Right lobe of liver (tissue), 4 donors: ENCODE data around the gene ATG101.

Source experiments
- POLR2A ChIP-seq: fragments of 450-650 bp; IDR thresholded peaks from one replicate; pipeline ENCODE4 v1.6.1; 2017; ENCODE audit warnings: antibody characterized with exemption, mild to moderate bottlenecking
- TF ChIP-seq, protein P1 (sequence below), 4 donors: fragments of 200-600 bp in 3 of 4; fragments of 450-650 bp in 1 of 4; IDR thresholded peaks; one replicate each; pipeline versions ENCODE4 v1.5.1 to v1.8.0; 2016 to 2022; ENCODE audit warnings: antibody characterized with exemption in 4 of 4, mild to moderate bottlenecking in 2 of 4
- donor health status: DM: no; HTN: no; CAD: no.
- donor health status: DM: no; HTN: no; CAD: no.
- donor health status: DM: no; HTN: yes; CAD: no.

DNA sequence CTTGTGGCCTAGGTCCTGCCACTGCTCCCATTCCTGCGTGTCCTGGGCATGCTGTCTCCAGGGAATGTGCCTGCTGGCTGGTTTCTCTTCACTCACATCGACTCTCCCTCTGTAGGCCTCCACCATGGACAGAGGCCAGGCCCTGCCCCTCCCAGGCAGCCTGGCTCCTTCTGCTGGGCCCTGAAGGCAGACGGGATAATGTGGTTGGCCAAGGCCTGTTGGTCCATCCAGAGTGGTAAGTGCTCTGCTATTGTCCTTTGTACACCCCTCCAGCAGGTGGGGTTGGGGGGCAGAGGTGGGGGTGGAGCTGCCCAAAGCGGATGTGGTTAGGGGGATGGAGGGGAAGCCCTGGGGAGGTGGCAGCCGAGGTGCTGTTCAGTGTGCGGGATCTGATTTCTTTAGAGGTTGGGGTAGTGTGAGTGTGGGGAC is 28.1 kb upstream of the ATG101 start:
- TF ChIP-seq, protein P1, sequence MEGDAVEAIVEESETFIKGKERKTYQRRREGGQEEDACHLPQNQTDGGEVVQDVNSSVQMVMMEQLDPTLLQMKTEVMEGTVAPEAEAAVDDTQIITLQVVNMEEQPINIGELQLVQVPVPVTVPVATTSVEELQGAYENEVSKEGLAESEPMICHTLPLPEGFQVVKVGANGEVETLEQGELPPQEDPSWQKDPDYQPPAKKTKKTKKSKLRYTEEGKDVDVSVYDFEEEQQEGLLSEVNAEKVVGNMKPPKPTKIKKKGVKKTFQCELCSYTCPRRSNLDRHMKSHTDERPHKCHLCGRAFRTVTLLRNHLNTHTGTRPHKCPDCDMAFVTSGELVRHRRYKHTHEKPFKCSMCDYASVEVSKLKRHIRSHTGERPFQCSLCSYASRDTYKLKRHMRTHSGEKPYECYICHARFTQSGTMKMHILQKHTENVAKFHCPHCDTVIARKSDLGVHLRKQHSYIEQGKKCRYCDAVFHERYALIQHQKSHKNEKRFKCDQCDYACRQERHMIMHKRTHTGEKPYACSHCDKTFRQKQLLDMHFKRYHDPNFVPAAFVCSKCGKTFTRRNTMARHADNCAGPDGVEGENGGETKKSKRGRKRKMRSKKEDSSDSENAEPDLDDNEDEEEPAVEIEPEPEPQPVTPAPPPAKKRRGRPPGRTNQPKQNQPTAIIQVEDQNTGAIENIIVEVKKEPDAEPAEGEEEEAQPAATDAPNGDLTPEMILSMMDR (IDR thresholded peaks at IDR 0.05) = no peak
- TF ChIP-seq POLR2A = no peak
